ENCODE data around the gene FMR1NB. TPM values are rescaled to one million over a fixed set of nuclear protein-coding genes. Genes with fewer than 3 reads are reported as not detected.

The FMR1NB gene
- polyA plus RNA-seq, 1 donor from 2014 or later, result not detected

DNA sequence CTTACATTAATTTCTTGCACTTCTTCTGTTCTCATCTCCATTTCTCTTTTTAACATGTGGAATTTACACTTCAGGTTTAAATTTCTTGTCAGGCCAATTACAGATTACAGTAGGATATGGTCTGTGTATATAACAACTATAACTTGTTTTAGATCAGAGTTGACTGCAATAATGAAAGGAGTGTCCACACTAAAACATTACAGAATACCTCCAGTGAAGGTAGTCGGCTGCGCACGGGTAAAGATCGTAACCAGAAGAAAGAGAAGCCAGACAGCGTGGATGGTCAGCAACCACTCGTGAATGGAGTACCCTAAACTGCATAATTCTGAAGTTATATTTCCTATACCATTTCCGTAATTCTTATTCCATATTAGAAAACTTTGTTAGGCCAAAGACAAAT is 32.6 kb upstream of the FMR1NB start:
- Histone ChIP-seq H4K20me1 (ENCODE audit: insufficient read depth) (no peaks in the 10 kb centered on the region), H3K27me3 (ENCODE audit: insufficient read depth, low read depth, low read length) (no peaks in the 10 kb centered on the region), H3K4me2 (ENCODE audit: low read length) (no peak overlapping the region), H3K79me2 (replicated peaks; ENCODE audit: insufficient read depth, low read length) (no peaks in the 10 kb centered on the region), H3K27ac (ENCODE audit: low read length) (no peak overlapping the region), H3K9me2 (ENCODE audit: insufficient read depth, low read length) (no peaks in the 10 kb centered on the region), H2AFZ (ENCODE audit: low read depth, low read length) (no peak overlapping the region), H3K9ac (ENCODE audit: low read length) (no peak overlapping the region), H3K36me3 (ENCODE audit: insufficient read depth, low read length) (no peaks in the 10 kb centered on the region), H3K4me3 (ENCODE audit: low read length) (no peak overlapping the region), H3F3A (ENCODE audit: insufficient read depth, low read length, poor library complexity, severe bottlenecking) (no peaks in the 10 kb centered on the region), H3K9me3 (ENCODE audit: low read length) (no peaks in the 10 kb centered on the region)
- TF ChIP-seq EP300 (conservative IDR thresholded peaks at IDR 0.05; ENCODE audit: poor library complexity, severe bottlenecking) (no peak), TAF1 (IDR thresholded peaks at IDR 0.05; ENCODE audit: low read depth) (no peak), POLR2AphosphoS5 (IDR thresholded peaks at IDR 0.05) (no peak), MXI1 (conservative IDR thresholded peaks at IDR 0.05; ENCODE audit: poor library complexity, severe bottlenecking) (no peak), RAD21 (conservative IDR thresholded peaks at IDR 0.05) (no peak), CTCF (IDR thresholded peaks at IDR 0.05; ENCODE audit: poor library complexity, severe bottlenecking) (no peak), EZH2 (IDR thresholded peaks at IDR 0.05; ENCODE audit: borderline replicate concordance, insufficient read depth, low read length, poor library complexity, severe bottlenecking) (no peak), SMC3 (conservative IDR thresholded peaks at IDR 0.05; ENCODE audit: poor library complexity) (no peak)
- TF ChIP-seq, protein P1, sequence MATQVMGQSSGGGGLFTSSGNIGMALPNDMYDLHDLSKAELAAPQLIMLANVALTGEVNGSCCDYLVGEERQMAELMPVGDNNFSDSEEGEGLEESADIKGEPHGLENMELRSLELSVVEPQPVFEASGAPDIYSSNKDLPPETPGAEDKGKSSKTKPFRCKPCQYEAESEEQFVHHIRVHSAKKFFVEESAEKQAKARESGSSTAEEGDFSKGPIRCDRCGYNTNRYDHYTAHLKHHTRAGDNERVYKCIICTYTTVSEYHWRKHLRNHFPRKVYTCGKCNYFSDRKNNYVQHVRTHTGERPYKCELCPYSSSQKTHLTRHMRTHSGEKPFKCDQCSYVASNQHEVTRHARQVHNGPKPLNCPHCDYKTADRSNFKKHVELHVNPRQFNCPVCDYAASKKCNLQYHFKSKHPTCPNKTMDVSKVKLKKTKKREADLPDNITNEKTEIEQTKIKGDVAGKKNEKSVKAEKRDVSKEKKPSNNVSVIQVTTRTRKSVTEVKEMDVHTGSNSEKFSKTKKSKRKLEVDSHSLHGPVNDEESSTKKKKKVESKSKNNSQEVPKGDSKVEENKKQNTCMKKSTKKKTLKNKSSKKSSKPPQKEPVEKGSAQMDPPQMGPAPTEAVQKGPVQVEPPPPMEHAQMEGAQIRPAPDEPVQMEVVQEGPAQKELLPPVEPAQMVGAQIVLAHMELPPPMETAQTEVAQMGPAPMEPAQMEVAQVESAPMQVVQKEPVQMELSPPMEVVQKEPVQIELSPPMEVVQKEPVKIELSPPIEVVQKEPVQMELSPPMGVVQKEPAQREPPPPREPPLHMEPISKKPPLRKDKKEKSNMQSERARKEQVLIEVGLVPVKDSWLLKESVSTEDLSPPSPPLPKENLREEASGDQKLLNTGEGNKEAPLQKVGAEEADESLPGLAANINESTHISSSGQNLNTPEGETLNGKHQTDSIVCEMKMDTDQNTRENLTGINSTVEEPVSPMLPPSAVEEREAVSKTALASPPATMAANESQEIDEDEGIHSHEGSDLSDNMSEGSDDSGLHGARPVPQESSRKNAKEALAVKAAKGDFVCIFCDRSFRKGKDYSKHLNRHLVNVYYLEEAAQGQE (IDR thresholded peaks at IDR 0.05; ENCODE audit: borderline replicate concordance), result no peak

GRCh38 chrX:147950352-147950751 is 30.8 kb upstream of the FMR1NB start:
- H3K36me3 ChIP-seq (ENCODE audit: insufficient read depth, low read length), result no peaks in the 10 kb centered on the region
- H3K4me2 ChIP-seq (ENCODE audit: low read length), result no peak overlapping the region
- no peaks in the 10 kb centered on the region for H3K79me2 ChIP-seq (replicated peaks; ENCODE audit: insufficient read depth, low read length)
- no peaks in the 10 kb centered on the region for H4K20me1 ChIP-seq (ENCODE audit: insufficient read depth)
- H3F3A ChIP-seq (ENCODE audit: insufficient read depth, low read length, poor library complexity, severe bottlenecking), result no peaks in the 10 kb centered on the region
- H3K9me3 ChIP-seq (ENCODE audit: low read length), result no peaks in the 10 kb centered on the region
- no peaks in the 10 kb centered on the region for H3K9me2 ChIP-seq (ENCODE audit: insufficient read depth, low read length)
- no peak overlapping the region for H3K4me3 ChIP-seq (ENCODE audit: low read length)
- H3K27ac ChIP-seq (ENCODE audit: low read length), result no peak overlapping the region
- no peak for TF ChIP-seq SMC3 (conservative IDR thresholded peaks at IDR 0.05; ENCODE audit: poor library complexity)
- TF ChIP-seq, protein P1 (IDR thresholded peaks at IDR 0.05; ENCODE audit: borderline replicate concordance), result no peak
- no peak for TF ChIP-seq RAD21 (conservative IDR thresholded peaks at IDR 0.05)
- TF ChIP-seq EZH2 (IDR thresholded peaks at IDR 0.05; ENCODE audit: borderline replicate concordance, insufficient read depth, low read length, poor library complexity, severe bottlenecking), result no peak
- no peak for TF ChIP-seq CTCF (IDR thresholded peaks at IDR 0.05; ENCODE audit: poor library complexity, severe bottlenecking)
- no peak for TF ChIP-seq MXI1 (conservative IDR thresholded peaks at IDR 0.05; ENCODE audit: poor library complexity, severe bottlenecking)
- TF ChIP-seq POLR2AphosphoS5 (IDR thresholded peaks at IDR 0.05), result no peak
- no peak for TF ChIP-seq TAF1 (IDR thresholded peaks at IDR 0.05; ENCODE audit: low read depth)
- TF ChIP-seq EP300 (conservative IDR thresholded peaks at IDR 0.05; ENCODE audit: poor library complexity, severe bottlenecking), result no peak
- H3K9ac ChIP-seq (ENCODE audit: low read length), result no peak overlapping the region
- H2AFZ ChIP-seq (ENCODE audit: low read depth, low read length), result no peak overlapping the region
- H3K27me3 ChIP-seq (ENCODE audit: insufficient read depth, low read depth, low read length), result no peaks in the 10 kb centered on the region

Data from neural cell (in vitro differentiated cells).